Thoracic aorta (tissue), 2 donors: Measurements from ENCODE around the gene CTAGE8. TPM values are rescaled to one million over a fixed set of nuclear protein-coding genes. Genes with fewer than 3 reads are reported as not detected.
"Not testable (repeated sequence)": the region's sequence is repeated elsewhere in the genome, so short reads cannot be mapped to it uniquely, and the experiment has no call there.

ENCODE experiments used
- ATAC-seq: fragments of 150-250 bp; one replicate; pipeline ENCODE4 v1.8.0; 2017; ENCODE audit warnings: low read depth; ENCODE audit not compliant: insufficient number of reproducible peaks, low FRiP score
- DNase-seq: peaks from one replicate; pipeline ENCODE4 v3.0.0-alpha.2; 2020; ENCODE audit warnings: low spot score
- H3K27ac ChIP-seq, 2 donors: fragments of 200-600 bp; sonication (generic); 1 replicate in 1 of 2; 2 replicates in 1 of 2; pipeline ENCODE4 v1.5.1; 2016; ENCODE audit warnings: mild to moderate bottlenecking in 2 of 2, moderate library complexity in 2 of 2
- H3K27me3 ChIP-seq: fragments of 200-600 bp; sonication (generic); replicated peaks from 2 replicates; pipeline ENCODE4 v1.6.0; 2016; ENCODE audit warnings: mild to moderate bottlenecking; ENCODE audit not compliant: insufficient read depth
- H3K36me3 ChIP-seq: fragments of 200-600 bp; sonication (generic); one replicate; pipeline ENCODE4 v1.5.1; 2016
- H3K4me1 ChIP-seq, 2 donors: fragments of 200-600 bp; sonication (generic); 1 replicate in 1 of 2; 2 replicates in 1 of 2; pipeline versions ENCODE4 v1.5.1 to v1.6.0; 2016; ENCODE audit warnings: low read depth in 2 of 2, mild to moderate bottlenecking in 1 of 2; ENCODE audit not compliant: control insufficient read depth in 1 of 2
- H3K4me3 ChIP-seq: fragments of 200-600 bp; sonication (generic); 2 replicates; pipeline ENCODE4 v1.5.1; 2016; ENCODE audit warnings: mild to moderate bottlenecking
- H3K9me3 ChIP-seq: fragments of 200-600 bp; sonication (generic); 2 replicates; pipeline ENCODE4 v1.5.1; 2016
- total RNA-seq, 2 donors: library from RNA; depleted of rRNA; stranded (reverse); fragments of >200 nt; gene quantifications; one replicate each; pipeline versions ENCODE4 v1.1.0 to v1.2.3, GENCODE V29; 2016

Gene CTAGE8
- total RNA-seq, 2 donors from 2014 or later: 2.1 TPM; not detected in 1

- not testable (repeated sequence) for DNase-seq, H3K9me3 ChIP-seq, H3K36me3 ChIP-seq, H3K4me3 ChIP-seq, H3K4me1 ChIP-seq, H3K27me3 ChIP-seq, ATAC-seq, H3K27ac ChIP-seq
Measured at GRCh38 chr7:144226866-144227265, 42.2 kb downstream of the CTAGE8 start.

- H3K4me3 ChIP-seq, DNase-seq, H3K27me3 ChIP-seq, H3K27ac ChIP-seq, ATAC-seq, H3K9me3 ChIP-seq, H3K36me3 ChIP-seq, H3K4me1 ChIP-seq: not testable (repeated sequence)
Measured at GRCh38 chr7:144223675-144224074, 45.4 kb downstream of the CTAGE8 start.

DNA sequence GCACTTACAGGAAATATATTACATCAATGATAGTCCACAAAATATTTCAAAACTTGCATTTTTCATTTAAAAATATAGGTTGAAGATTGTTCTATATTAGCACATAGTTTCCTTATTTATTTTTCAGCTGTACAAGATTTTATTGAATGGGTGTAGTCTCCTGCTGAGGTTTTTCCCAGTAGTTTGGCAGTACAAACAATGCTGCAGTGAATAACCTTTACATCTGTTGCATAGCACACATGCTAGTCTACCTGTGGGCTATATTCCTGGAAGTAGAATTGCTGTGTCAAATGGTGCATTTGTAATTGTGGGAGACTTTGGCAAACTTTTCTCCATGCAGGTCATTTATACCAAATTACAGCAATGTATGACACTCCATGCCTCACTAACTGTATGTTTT lies 48.6 kb downstream of the CTAGE8 start:
- DNase-seq, H3K9me3 ChIP-seq, H3K27me3 ChIP-seq, H3K36me3 ChIP-seq, ATAC-seq, H3K27ac ChIP-seq, H3K4me1 ChIP-seq, H3K4me3 ChIP-seq: not testable (repeated sequence)

GRCh38 chr7:144219149-144219548 lies 49.9 kb downstream of the CTAGE8 start:
- H3K27me3 ChIP-seq, DNase-seq, H3K36me3 ChIP-seq, H3K27ac ChIP-seq, H3K9me3 ChIP-seq, H3K4me1 ChIP-seq, H3K4me3 ChIP-seq: not testable (repeated sequence)
- peak; percentile 35 for ATAC-seq

DNA sequence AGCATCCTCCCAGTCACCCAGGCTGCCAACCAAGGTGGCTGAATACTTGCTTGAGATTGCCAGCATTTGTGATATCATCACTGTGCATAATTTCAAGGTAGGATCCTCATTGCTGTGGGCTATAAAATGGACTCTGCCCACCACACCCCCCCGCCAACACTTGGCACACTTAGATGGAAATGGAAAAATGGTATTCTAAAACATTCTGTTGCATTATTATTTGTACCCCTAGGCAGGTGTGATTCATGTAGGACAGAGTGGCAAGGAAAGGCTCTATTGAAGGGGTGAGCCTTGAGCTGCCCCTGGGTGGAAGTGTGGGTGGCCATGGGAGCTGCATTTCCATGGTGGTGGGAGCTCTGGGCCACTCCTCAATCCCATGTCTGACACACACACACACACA lies 50.5 kb downstream of the CTAGE8 start:
- ATAC-seq, H3K27me3 ChIP-seq, H3K9me3 ChIP-seq, H3K4me3 ChIP-seq, H3K36me3 ChIP-seq, H3K27ac ChIP-seq, DNase-seq, H3K4me1 ChIP-seq: not testable (repeated sequence)

DNA sequence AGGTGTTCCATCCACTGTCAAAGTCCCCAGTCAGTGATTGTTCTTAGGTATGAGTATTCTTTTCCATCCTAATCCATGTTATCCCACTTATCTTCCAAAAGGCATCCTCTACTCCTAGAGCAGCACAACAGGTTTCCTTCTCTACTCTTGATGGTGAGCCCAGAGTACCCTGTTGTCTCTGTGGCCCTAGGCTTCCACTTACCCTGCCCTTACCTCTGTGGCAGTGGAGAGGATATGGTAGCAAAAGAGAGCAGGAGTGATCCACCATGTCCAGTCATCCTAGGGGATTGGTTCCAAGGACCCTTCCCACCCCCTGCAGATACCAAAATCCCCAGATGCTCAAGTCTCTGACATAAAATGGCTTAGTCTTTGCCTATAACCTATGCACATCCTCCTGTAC lies 51.9 kb downstream of the CTAGE8 start:
- H3K36me3 ChIP-seq, H3K27me3 ChIP-seq, H3K4me1 ChIP-seq, DNase-seq, H3K27ac ChIP-seq, ATAC-seq, H3K4me3 ChIP-seq, H3K9me3 ChIP-seq: not testable (repeated sequence)

Other genes with a start within 250 kb of the CTAGE8 start
- not detected for gene OR2A5, start 220.3 kb downstream of the CTAGE8 start, total RNA-seq
- gene OR2A25, start 199.5 kb downstream of the CTAGE8 start, total RNA-seq: not detected
- gene OR2A12, start 183.0 kb downstream of the CTAGE8 start, total RNA-seq: not detected
- gene OR2A2, start 159.7 kb downstream of the CTAGE8 start, total RNA-seq: not detected
- gene OR2A14, start 146.1 kb downstream of the CTAGE8 start, total RNA-seq: not detected
- gene CTAGE4, start 85.8 kb downstream of the CTAGE8 start, total RNA-seq: 1 to 10 TPM; 1.6 to 5.8 TPM
- 1 to 10 TPM; 1.1 to 3.2 TPM for gene ARHGEF35, start 73.5 kb downstream of the CTAGE8 start, total RNA-seq
- under 1 TPM in 1 of 2 donors, not detected in 1; 0.49 TPM for gene OR2A42, start 29.7 kb downstream of the CTAGE8 start, total RNA-seq
- gene OR2A7, start 4.5 kb downstream of the CTAGE8 start, total RNA-seq: 1 to 10 TPM in 1 of 2 donors, under 1 TPM in 1; 0.95 to 2.0 TPM
- under 1 TPM in 1 of 2 donors, not detected in 1; 0.14 TPM for gene OR2A1, start 43.1 kb upstream of the CTAGE8 start, total RNA-seq
- 10 to 100 TPM in 1 of 2 donors, 1 to 10 TPM in 1; 6.8 to 10.4 TPM for gene ARHGEF5, start 86.1 kb upstream of the CTAGE8 start, total RNA-seq
- not detected for gene NOBOX, start 134.4 kb upstream of the CTAGE8 start, total RNA-seq